Stimulated activated naive CD8-positive, alpha-beta T cell treated with anti-CD3 and anti-CD28 coated beads, Interleukin-15, amount 100 ng/mL, for 72 hours (primary cell): ENCODE data around the gene TARBP2.

Experiments used
- ATAC-seq: fragments of 150-1000 bp; cut with Tn5 transposase; 2 replicates; pipeline ENCODE4 v1.10.0; 2021; ENCODE audit warnings: mild to moderate bottlenecking, moderate library complexity
- DNase-seq, 2 donors: peaks; one replicate each; pipeline ENCODE4 v3.0.0; 2021 to 2022
- H3K27ac Mint-ChIP-seq, 2 donors: one replicate each; pipeline ENCODE4 v1.8.0; 2022; ENCODE audit warnings: mild to moderate bottlenecking in 2 of 2, mixed read lengths in 2 of 2, moderate library complexity in 2 of 2
- H3K27me3 Mint-ChIP-seq: one replicate; pipeline ENCODE4 v1.8.0; 2022; ENCODE audit warnings: mixed read lengths
- H3K4me1 Mint-ChIP-seq: one replicate; pipeline ENCODE4 v1.8.0; 2022; ENCODE audit warnings: mild to moderate bottlenecking, mixed read lengths
- H3K4me3 Mint-ChIP-seq, 2 donors: one replicate each; pipeline ENCODE4 v1.8.0; 2022; ENCODE audit warnings: mild to moderate bottlenecking in 2 of 2, mixed read lengths in 2 of 2, moderate library complexity in 1 of 2
- H3K9me3 Mint-ChIP-seq, 2 donors: one replicate each; pipeline ENCODE4 v1.8.0; 2022; ENCODE audit warnings: mixed read lengths in 2 of 2

Gene TARBP2

DNA sequence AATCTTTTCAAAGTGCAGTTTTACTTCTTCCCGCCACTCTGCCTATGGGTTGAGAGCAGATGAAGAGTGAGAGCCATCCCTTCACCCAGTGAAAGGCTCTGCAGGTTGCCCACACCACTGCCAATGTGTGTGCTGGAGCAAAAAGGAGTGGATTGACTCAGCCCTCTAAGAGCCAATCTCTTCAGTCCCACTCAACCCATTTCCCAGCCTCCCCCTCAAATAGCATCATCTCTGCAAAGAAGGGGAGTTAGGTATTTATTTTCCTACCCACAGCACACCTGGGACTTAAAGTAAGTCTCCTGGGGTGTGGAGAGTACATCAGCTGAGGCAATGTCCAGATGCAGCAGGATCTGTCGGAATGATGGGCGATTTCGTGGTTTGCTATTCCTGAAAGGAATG, 17.1 kb upstream of the TARBP2 start:
- Mint-ChIP-seq H3K4me1 (peaks cover 41% of the 10 kb centered on the region), H3K27ac (no peak overlapping the region), H3K4me3 (no peak overlapping the region), H3K27me3 (no peaks in the 10 kb centered on the region), H3K9me3 (no peaks in the 10 kb centered on the region)
- DNase-seq (no peak), ATAC-seq (peak; percentile 26)

DNA sequence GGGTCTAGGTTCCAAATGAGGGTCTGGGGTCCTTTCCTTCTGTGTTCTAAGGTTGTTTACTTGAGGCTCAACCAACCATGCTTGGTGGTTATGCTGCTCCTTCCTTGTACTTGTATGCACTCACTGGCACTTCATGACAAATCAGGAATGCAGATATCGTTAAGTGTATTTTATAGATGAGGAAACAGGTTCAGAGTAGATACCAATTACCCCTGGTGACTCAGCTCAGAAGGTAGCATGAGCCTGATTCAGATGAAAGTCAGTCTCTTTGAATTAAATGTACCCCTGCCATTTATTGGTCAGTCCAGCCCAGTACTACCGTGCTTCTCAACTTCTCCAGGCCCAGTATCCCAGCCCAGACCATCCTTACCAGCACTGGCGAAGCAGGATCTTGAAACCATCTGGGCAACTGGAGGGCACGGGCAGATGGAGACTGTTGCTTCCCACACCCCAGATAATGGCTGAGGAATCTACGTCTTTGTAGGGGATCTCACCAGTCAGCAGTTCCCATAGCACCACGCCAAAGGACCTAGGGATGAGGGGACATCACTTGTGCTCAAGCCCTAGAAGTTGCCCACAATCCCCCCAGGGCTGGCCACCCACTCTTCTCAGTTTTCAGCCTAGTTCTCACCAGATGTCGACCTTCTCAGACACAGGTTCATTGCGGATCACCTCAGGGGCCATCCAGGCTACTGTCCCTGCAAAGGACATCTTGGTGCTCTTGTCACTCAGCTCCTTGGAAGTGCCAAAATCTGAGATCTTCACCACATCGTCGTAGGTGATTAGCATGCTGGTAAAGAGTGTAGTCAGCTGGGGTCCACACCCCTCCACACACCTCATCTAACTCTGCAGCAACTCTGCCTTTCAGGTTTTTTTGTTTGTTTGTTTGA, 16.2 kb upstream of the TARBP2 start:
- H3K4me3 Mint-ChIP-seq = no peak overlapping the region
- H3K27me3 Mint-ChIP-seq = no peaks in the 10 kb centered on the region
- DNase-seq (no peak), ATAC-seq (no peak)
- H3K9me3 Mint-ChIP-seq = no peaks in the 10 kb centered on the region
- H3K4me1 Mint-ChIP-seq = peaks cover 38% of the 10 kb centered on the region
- peak overlapping the region in 1 of 2 donors; percentile 78 for H3K27ac Mint-ChIP-seq

DNA sequence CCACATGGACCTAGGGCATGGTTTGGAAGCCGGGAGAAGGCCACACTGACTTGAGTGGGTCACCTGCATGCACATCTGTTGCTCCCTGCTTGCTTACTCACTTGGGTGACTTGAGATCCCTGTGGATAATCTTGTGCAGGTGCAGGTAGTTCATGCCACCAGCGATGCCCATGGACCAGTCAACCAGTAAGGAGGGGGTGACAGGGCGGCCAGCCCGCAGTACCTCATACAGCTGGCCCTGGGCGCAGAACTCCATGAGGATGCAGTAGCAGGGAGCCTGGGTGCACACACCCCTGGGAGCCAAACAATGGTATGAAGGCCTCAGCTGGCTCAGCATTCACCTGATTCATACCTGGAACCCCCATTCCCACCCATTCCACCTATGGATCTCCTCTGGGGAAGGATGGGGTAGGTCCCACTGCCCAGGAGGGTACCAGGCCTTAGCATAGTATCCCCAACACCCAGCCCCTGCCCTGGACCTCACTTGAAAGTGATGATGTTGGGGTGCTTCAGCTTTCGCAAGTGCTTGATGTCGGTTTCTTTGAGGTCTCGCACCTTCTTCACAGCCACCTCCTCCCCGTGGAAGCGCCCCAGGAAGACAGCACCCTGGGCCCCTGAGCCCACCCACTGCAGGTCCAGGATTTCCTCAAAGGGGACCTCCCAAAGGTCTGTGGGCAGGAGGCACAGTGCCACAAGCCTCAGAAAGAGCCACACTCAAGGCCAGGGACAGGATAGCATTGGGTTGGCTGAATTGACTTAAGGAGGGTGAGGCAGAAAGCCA, 14.9 kb upstream of the TARBP2 start:
- no peaks in the 10 kb centered on the region for H3K27me3 Mint-ChIP-seq
- peak overlapping the region in 1 of 2 donors; percentile 19 for H3K27ac Mint-ChIP-seq
- H3K4me1 Mint-ChIP-seq = peaks cover 38% of the 10 kb centered on the region
- H3K4me3 Mint-ChIP-seq = no peak overlapping the region
- no peaks in the 10 kb centered on the region for H3K9me3 Mint-ChIP-seq
- DNase-seq = no peak
- no peak for ATAC-seq

DNA sequence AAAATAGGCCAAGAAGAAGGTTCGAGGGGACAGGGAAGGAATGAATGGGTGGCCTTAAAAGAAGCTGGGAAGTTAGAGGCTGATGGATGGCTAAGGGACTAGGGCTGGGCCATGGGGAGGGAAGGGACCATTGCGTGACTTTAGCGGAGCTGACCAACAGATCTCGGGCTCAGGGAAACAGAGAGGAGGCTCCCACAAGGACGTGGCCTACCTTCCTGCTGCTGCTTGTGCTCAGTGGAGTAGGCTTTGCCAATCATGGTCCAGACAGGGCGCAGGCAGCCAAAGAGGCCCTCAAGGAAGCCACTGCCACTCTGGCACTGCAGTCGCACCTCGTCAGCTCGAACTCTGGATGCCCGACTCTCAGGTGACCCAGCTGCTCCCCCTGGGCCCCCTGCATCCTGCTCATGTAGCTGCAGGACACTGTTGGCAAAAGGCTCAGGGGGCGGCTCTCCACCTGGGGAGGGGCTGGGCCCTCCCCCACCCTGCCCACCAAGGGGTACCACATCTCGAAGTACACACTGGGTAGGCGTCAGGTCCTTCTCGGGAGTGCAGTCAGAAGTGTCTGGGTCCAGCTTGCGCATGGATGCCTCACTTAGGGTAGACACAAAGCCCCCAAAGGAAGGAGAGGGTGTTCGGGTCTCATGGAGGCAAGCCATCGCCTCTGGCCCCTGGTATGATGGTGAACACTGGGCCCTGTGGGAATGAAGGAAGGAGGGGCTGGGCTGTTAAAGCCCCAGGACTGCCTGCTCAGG, 14.2 kb upstream of the TARBP2 start:
- no peak for DNase-seq
- no peak overlapping the region for H3K4me3 Mint-ChIP-seq
- no peak for ATAC-seq
- H3K27me3 Mint-ChIP-seq = no peaks in the 10 kb centered on the region
- H3K27ac Mint-ChIP-seq = peak overlapping the region in 1 of 2 donors; percentile 16
- no peaks in the 10 kb centered on the region for H3K9me3 Mint-ChIP-seq
- H3K4me1 Mint-ChIP-seq = peaks cover 36% of the 10 kb centered on the region

DNA sequence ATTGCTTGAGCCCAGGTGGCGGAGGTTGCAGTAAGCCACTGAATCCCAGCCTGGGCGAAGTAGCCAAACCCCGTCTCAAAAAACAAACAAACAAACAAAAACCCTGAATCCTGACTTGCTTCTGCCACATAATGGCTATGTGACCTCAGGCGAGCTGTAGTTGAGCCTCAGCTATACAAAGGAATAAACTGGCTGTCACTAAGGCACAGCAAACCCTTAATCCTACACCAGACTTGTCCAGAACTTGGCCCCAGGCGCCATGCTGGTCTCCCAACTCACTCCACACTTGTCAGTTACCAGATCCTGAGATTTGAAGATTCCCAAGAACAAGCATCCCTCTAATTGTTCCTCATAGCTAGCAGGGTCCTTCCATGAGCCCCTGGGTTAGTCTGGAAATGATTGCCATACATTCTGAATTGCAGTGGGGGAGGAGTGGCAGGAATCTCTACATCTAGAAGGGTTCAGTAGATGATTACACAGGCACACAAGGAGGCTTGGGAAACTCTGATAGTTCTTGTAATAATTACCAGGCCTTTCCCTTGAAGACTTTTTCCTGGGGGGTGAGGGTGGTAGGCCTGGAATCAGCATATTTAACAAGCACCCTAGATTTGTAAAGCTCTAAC, 11.7 kb upstream of the TARBP2 start:
- no peak overlapping the region for H3K27ac Mint-ChIP-seq
- peaks cover 55% of the 10 kb centered on the region for H3K4me1 Mint-ChIP-seq
- H3K4me3 Mint-ChIP-seq = no peak overlapping the region
- no peaks in the 10 kb centered on the region for H3K9me3 Mint-ChIP-seq
- ATAC-seq (no peak), DNase-seq (no peak)
- H3K27me3 Mint-ChIP-seq = no peaks in the 10 kb centered on the region

DNA sequence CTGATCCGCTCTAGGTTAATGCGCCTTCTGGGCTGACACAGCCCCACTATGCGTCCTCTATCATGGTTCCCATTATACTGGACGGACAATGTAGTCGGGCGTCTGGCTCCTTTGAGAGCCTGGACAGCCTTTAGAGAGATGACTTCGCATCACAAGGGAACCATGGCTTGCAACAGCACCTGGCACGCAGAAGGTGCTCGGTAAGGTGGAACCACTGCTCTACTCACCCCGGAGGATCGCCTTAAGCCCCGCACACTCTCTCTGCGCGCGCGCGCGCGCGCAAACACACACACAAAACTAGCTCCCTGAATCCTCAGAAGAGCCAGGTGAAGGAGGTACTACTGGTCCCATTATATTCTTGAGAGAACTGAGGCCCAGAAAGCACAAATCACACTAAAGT, 8.9 kb upstream of the TARBP2 start:
- H3K4me1 Mint-ChIP-seq = peaks cover 37% of the 10 kb centered on the region
- no peak for DNase-seq
- ATAC-seq = no peak
- peak overlapping the region in 1 of 2 donors; percentile 15 for H3K27ac Mint-ChIP-seq
- no peaks in the 10 kb centered on the region for H3K9me3 Mint-ChIP-seq
- H3K4me3 Mint-ChIP-seq = peak overlapping the region; percentile 86 to 98
- H3K27me3 Mint-ChIP-seq = no peaks in the 10 kb centered on the region

DNA sequence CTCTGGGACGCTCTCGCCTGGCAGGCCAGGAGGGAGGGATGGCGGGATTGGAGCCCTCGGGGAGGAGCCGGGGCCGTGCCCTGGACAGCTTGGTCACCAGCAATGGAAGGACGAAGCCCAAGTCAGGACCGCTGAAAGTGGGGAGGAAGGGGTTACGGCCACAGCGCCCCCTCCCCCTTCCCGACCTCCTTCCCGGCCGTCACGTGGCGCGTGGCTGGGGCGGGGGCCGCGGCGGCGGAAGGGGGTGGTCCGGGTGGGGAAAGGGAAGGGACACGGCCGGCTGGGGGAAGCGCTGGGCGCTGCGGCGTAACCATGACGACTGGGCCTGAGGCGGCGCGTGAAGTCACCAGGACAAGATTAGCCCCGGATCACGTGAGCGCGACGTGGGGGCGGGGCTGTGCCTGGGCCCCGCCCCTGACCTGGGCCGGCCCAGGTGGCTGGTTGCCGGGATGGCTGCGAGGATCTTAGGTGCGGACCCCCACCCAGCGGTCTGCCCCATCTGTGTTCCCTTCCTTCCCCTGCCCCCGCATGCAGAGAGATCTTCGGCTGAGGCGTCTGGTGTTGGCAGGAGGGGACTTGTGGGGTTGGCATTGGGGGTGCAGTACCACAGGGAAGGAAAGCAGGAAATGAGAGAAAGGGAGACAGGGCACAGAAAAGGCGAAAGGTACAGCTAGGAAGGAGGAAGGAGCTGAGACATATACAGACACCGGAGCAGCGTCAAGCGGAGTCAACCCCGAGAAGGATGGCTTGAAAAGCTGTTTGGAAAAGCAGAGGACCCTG, 8.1 kb upstream of the TARBP2 start:
- H3K9me3 Mint-ChIP-seq = no peaks in the 10 kb centered on the region
- H3K4me3 Mint-ChIP-seq = peak overlapping the region; percentile 86 to 98
- no peaks in the 10 kb centered on the region for H3K27me3 Mint-ChIP-seq
- peaks cover 37% of the 10 kb centered on the region for H3K4me1 Mint-ChIP-seq
- H3K27ac Mint-ChIP-seq = peak overlapping the region; percentile 1 to 55
- ATAC-seq (peak; percentile 96), DNase-seq (peak; percentile 76 to 83)

DNA sequence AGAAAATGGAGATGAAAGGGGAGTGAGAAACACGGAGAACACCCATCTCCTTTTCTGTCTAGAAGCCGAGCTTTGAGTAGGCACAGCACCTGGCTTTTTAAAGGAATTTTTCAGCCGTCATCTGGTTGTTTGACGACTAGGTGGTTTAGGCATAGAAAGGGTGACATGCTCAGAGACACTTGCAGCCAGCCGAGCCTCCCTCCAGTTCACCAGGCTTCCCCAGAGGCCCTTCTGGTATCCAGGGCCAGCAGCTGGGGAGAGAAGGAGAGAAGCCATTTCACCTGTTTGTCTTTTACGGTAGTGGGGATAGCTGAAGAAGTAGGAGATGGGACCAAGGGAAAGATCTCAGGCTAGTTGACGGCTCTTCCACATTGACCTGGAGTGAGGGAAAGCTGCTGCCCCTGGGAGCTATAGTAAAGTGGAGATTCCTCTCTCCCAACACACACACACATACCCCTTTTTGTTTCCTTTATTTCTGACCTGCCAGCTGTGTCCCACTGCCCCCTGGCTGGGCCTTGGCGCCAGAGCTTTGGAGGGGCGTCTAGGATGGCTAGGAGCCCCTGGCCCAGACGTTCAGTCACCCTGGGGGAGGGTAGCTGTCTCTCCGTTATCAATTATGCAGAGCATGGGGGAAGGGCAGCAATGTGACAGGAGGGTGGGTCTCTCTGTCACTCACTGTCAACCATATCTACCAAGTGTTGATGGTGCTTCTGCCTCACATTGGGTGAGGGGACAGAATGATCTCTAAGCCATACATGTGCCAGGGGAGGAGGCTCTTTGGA, 7.3 kb upstream of the TARBP2 start:
- Mint-ChIP-seq H3K4me1 (peaks cover 43% of the 10 kb centered on the region), H3K4me3 (peak overlapping the region; percentile 86 to 98), H3K9me3 (no peaks in the 10 kb centered on the region), H3K27me3 (no peaks in the 10 kb centered on the region), H3K27ac (peak overlapping the region; percentile 1 to 49)
- DNase-seq = no peak
- peak; percentile 4 for ATAC-seq

DNA sequence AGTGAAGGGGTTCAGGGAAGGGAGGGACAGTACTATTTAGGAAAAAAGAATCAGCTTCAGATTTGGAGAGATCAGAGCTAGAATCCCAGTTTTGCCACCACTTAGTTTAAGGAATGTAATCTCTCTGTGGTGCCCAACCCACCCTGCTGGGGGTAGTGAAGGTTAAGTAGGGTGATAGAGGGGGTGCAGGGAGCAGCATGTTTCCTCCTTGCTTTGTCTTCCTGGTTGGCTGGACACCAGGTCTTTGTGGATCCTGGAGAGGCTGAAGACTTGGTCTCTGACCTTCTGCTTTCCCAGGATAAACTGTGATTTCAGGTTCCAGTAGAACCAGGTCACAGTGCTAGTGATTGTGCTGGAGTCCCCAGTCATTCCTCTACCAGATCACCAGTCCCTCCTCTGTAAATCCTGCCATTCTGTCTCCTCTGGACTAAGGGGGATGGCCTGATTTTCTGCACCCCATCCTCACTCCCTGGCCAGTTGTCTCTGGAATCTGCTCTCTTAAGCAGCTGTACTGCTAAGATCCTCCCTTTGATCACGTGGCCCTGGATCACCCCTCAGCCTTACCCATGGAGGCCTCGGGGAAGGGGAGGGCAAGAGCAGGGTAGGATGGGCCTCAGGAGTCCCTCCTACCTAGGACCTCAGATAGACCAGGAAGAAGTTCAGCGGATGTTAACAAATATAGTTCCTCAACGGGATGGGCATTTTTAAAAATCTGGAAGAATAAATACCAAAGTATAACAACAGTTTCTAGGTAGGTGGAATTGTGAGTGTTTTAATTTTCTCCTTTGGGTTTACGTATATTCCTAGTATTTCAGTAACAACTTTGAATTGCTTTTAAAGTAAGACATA, 5.0 kb upstream of the TARBP2 start:
- Mint-ChIP-seq H3K9me3 (no peaks in the 10 kb centered on the region), H3K4me3 (no peak overlapping the region), H3K27ac (no peak overlapping the region), H3K27me3 (no peaks in the 10 kb centered on the region), H3K4me1 (peaks cover 56% of the 10 kb centered on the region)
- ATAC-seq (no peak), DNase-seq (no peak)

DNA sequence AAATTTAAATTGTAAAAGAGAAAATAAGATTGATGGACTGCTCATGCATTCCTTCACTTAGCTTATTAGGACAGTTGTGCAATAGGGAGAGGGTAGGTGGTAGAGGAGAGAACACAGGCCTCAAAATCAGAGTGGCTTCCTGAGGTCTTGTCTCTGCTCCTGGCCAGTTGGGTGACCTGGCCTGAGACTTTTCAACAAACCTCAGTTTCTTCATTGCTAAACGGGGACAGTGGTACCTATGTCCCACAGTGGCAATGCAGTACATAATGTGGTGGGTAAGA, 4.4 kb upstream of the TARBP2 start:
- no peak overlapping the region for H3K27ac Mint-ChIP-seq
- peaks cover 57% of the 10 kb centered on the region for H3K4me1 Mint-ChIP-seq
- no peaks in the 10 kb centered on the region for H3K27me3 Mint-ChIP-seq

DNA sequence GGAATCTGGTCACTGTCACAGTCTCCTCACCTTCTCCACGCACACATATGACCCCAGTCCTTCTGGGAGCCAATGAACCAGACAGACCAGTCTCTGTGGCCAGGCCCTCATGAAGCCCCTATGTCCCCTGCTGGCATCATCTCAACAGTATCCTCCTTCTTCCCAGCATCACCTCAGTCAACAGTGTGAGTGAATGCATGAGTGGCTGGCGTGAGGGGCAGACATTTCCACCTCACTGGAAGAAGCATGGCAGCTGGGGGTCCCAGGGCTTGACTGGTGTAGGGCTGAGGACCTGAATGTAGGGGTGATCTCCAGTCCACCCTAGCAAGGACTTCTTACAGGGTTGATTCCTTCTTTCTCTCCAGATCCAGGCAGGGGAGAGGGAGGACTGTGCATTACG, 3.6 kb upstream of the TARBP2 start:
- DNase-seq (no peak), ATAC-seq (no peak)
- H3K27me3 Mint-ChIP-seq = no peaks in the 10 kb centered on the region
- H3K4me1 Mint-ChIP-seq = peaks cover 59% of the 10 kb centered on the region
- no peak overlapping the region for H3K4me3 Mint-ChIP-seq
- no peak overlapping the region for H3K27ac Mint-ChIP-seq
- H3K9me3 Mint-ChIP-seq = no peaks in the 10 kb centered on the region

More for the DNA sequence above, 4.4 kb upstream of the TARBP2 start:
- DNase-seq (no peak), ATAC-seq (no peak)
- Mint-ChIP-seq H3K9me3 (no peaks in the 10 kb centered on the region), H3K4me3 (no peak overlapping the region)

DNA sequence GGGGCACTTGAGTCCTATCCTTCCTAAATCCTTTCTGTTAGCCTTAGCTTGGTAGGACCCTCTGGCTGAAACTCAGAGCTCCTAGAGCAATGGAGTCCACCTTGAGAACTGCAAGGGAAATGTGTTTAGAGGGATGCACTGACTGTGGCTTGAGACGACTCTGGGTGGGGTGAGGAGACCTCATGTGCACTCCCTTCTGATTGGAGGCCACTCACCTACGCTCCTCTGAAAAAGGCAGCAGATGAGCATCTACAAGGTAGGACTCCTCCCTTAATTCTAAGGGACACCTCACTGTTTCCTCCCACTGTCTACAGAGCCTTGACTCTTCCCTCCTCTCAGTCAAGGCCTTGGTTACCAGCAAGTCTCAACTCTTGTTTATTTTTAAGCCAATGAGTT, 2.9 kb upstream of the TARBP2 start:
- ATAC-seq (no peak), DNase-seq (no peak)
- H3K9me3 Mint-ChIP-seq = no peaks in the 10 kb centered on the region
- H3K4me3 Mint-ChIP-seq = peak overlapping the region; percentile 84 to 95
- H3K27me3 Mint-ChIP-seq = no peaks in the 10 kb centered on the region
- peaks cover 57% of the 10 kb centered on the region for H3K4me1 Mint-ChIP-seq
- peak overlapping the region; percentile 20 to 80 for H3K27ac Mint-ChIP-seq

DNA sequence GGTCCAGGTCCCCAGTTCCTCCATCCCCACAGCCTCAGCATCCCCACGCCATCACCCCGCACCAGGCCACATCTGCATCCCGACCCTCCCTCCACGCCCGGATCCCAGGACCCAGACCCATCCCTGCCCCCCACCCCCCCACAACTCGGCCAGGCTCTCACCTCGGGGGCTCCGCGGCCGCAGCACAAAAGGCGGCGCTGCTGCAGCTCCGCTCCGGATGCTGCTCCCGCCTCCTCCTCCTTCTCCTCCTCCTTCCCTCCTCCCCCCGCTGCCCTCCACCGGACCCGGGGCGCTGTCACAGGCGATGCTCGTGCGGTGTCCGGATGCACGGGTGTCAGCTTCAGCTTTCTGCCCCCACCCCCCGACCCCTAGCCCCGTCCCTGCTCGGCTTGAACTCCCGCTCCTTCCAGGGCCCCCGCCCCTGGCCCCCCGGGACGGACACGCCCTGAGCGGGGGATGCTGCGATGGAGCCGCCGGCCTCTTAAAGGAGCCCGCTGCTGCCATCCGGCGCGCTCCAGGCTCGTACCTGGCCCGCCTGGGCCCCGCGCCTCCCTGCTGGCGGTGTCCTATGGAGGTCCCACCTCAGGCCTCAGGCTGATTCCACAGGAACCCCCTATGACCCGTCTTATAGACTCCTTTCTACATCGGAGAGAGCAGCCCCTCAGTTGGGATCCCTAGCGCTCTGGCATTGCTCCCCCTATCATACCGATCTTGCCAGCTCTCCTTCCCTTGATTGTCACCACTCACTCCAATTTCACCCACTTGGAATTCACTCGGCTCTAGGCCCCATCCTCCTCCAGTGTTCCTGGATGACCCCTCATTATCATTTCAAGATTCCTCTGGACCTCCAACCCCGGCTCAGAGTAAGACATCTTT, 1.6 kb upstream of the TARBP2 start, which contains the start of gene MAP3K12:
MAP3K12 (minus strand) TSS at position 193 of the 876 bp plus-strand sequence. CDS start 12,067 bp downstream, outside the sequence.
- peak within 1 kb of the TSS; percentile 84 to 95 for H3K4me3 Mint-ChIP-seq
- peak within 1 kb of the TSS; percentile 91 to 99 for H3K27ac Mint-ChIP-seq
- H3K4me1 Mint-ChIP-seq = peaks cover 53% of the 10 kb centered on the region
- H3K9me3 Mint-ChIP-seq = no peaks in the 10 kb centered on the region
- DNase-seq (peak; percentile 71), ATAC-seq (peak; percentile 15)
- no peaks in the 10 kb centered on the region for H3K27me3 Mint-ChIP-seq
